Upper lobe of left lung (tissue), 4 donors: Measurements from ENCODE around the gene CNTN6.

ENCODE experiments used
- POLR2A ChIP-seq, 4 donors: fragments of 450-650 bp; IDR thresholded peaks; one replicate each; pipeline ENCODE4 v1.5.1; 2016 to 2017; ENCODE audit warnings: antibody characterized with exemption in 4 of 4, mild to moderate bottlenecking in 2 of 4
- TF ChIP-seq, protein P1 (sequence below), 6 experiments: fragments of 450-650 bp in 4 of 6; fragments of 200-600 bp in 2 of 6; sonication (generic) in 2 of 6; IDR thresholded peaks; one replicate each; pipeline ENCODE4 v1.5.1; 2016 to 2019; ENCODE audit warnings: antibody characterized with exemption in 6 of 6

DNA sequence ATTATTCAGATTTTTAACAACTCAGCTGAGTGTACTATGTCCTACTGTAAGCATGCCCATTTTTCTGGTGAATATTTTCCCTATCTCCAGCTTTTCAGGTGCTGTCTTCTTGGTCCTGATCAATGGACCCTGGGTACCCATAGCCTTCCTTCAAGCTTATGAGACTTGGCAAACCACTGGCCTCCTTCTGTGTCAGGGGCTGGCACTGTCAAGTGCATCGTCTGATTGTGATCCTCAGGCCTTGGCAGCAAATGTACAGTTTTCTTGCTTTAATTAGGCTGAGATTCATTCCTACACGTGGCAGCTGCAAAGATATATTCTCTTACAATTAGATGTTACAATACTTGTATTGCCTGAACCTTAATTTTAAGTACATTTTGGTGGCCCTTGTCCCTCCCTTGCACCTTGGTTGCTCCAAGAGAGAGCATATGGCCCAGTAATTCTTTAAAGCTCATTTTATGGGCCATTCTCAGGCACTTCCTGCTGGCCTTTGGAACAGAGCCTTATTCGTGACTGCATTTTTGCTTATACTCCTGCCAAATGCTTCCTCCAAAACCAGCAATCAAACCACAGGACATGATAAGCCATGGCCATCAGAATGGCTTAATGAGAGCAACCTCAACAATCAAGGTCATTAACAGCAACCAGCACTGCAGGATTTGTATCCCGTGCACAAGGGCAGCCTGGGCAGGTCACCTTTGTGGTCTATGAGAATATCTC is 179.9 kb downstream of the CNTN6 start:
- TF ChIP-seq, protein P1, sequence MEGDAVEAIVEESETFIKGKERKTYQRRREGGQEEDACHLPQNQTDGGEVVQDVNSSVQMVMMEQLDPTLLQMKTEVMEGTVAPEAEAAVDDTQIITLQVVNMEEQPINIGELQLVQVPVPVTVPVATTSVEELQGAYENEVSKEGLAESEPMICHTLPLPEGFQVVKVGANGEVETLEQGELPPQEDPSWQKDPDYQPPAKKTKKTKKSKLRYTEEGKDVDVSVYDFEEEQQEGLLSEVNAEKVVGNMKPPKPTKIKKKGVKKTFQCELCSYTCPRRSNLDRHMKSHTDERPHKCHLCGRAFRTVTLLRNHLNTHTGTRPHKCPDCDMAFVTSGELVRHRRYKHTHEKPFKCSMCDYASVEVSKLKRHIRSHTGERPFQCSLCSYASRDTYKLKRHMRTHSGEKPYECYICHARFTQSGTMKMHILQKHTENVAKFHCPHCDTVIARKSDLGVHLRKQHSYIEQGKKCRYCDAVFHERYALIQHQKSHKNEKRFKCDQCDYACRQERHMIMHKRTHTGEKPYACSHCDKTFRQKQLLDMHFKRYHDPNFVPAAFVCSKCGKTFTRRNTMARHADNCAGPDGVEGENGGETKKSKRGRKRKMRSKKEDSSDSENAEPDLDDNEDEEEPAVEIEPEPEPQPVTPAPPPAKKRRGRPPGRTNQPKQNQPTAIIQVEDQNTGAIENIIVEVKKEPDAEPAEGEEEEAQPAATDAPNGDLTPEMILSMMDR (IDR thresholded peaks at IDR 0.05), result no peak
- no peak for TF ChIP-seq POLR2A (IDR thresholded peaks at IDR 0.05)
